Activated T-helper 2 cell treated with anti-CD3 and anti-CD28 coated beads, Interferon-gamma antibody, Interleukin-2, Interleukin-4, amounts not matched to agents 10 μg/mL and 5 μg/mL and 100 μg/mL, durations not matched to agents 14 hours and 24 hours and 36 hours (primary cell): Measurements from ENCODE around the gene UBR1. TPM values are rescaled to one million over a fixed set of nuclear protein-coding genes. Genes with fewer than 3 reads are reported as not detected.

Source experiments
- DNase-seq: peaks from one replicate; pipeline ENCODE4 v3.0.0; 2021; ENCODE audit warnings: low spot score
- H3K27ac Mint-ChIP-seq: one replicate; pipeline ENCODE4 v1.8.0; 2021; ENCODE audit warnings: mixed read lengths
- H3K27me3 Mint-ChIP-seq: one replicate; pipeline ENCODE4 v1.8.0; 2021; ENCODE audit warnings: low read depth, mixed read lengths
- H3K36me3 Mint-ChIP-seq: one replicate; pipeline ENCODE4 v1.8.0; 2021; ENCODE audit warnings: low read depth, mixed read lengths
- H3K4me1 Mint-ChIP-seq: one replicate; pipeline ENCODE4 v1.8.0; 2021; ENCODE audit warnings: low read depth, mixed read lengths
- H3K4me3 Mint-ChIP-seq: one replicate; pipeline ENCODE4 v1.8.0; 2021; ENCODE audit warnings: low read depth, mild to moderate bottlenecking, moderate library complexity, mixed read lengths
- H3K9me3 Mint-ChIP-seq: one replicate; pipeline ENCODE4 v1.8.0; 2021; ENCODE audit warnings: mixed read lengths
- intact Hi-C: fragments of 100-400 bp; cut with micrococcal nuclease; formaldehyde crosslinking; loops from one replicate; pipeline ENCODE4 v1.15.1; 2023
- total RNA-seq: library from RNA; stranded (reverse); gene quantifications from 2 replicates; pipeline ENCODE4 v1.2.3, GENCODE V29; 2022

The UBR1 gene
- total RNA-seq, 1 donor from 2014 or later, result 36.7 TPM

GRCh38 chr15:43103907-43104306 is 1.9 kb downstream of the UBR1 start:
- H3K4me3 Mint-ChIP-seq, result peak overlapping the region; percentile 20
- DNase-seq, result no peak
- peaks cover 48% of the 10 kb centered on the region for H3K36me3 Mint-ChIP-seq
- no peaks in the 10 kb centered on the region for H3K9me3 Mint-ChIP-seq
- no peaks in the 10 kb centered on the region for H3K27me3 Mint-ChIP-seq
- H3K4me1 Mint-ChIP-seq, result peaks cover 53% of the 10 kb centered on the region
- intact Hi-C loops, result no loop called here
- H3K27ac Mint-ChIP-seq, result no peak overlapping the region

DNA sequence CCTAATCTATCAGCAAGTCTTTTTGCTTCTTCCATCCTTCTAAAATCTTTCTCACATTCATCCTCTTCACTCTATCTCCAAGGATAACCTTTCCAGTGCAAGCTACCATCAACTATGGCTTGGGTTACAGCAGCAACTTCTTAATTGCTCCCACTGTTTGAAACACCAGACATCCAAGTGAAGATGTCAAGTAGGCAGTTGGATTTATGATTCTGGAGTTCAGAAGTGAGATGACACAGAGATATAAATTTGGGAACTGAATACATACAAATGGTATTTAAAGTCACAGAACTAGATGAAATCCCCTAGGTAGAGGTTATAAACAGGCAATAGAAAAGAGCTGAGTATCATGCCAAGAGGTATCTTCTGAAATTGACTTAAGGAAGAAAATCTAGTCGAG is 3.7 kb downstream of the UBR1 start:
- no peak overlapping the region for H3K4me3 Mint-ChIP-seq
- H3K36me3 Mint-ChIP-seq, result peaks cover 56% of the 10 kb centered on the region
- H3K9me3 Mint-ChIP-seq, result no peaks in the 10 kb centered on the region
- intact Hi-C loops, result no loop called here
- no peaks in the 10 kb centered on the region for H3K27me3 Mint-ChIP-seq
- peaks cover 58% of the 10 kb centered on the region for H3K4me1 Mint-ChIP-seq
- H3K27ac Mint-ChIP-seq, result no peak overlapping the region
- no peak for DNase-seq

GRCh38 chr15:43100971-43101370 is 4.9 kb downstream of the UBR1 start:
- no peak overlapping the region for H3K4me3 Mint-ChIP-seq
- intact Hi-C loops, result no loop called here
- peaks cover 63% of the 10 kb centered on the region for H3K36me3 Mint-ChIP-seq
- no peaks in the 10 kb centered on the region for H3K9me3 Mint-ChIP-seq
- DNase-seq, result no peak
- H3K27ac Mint-ChIP-seq, result peak overlapping the region; percentile 30
- H3K27me3 Mint-ChIP-seq, result no peaks in the 10 kb centered on the region
- peaks cover 55% of the 10 kb centered on the region for H3K4me1 Mint-ChIP-seq

DNA sequence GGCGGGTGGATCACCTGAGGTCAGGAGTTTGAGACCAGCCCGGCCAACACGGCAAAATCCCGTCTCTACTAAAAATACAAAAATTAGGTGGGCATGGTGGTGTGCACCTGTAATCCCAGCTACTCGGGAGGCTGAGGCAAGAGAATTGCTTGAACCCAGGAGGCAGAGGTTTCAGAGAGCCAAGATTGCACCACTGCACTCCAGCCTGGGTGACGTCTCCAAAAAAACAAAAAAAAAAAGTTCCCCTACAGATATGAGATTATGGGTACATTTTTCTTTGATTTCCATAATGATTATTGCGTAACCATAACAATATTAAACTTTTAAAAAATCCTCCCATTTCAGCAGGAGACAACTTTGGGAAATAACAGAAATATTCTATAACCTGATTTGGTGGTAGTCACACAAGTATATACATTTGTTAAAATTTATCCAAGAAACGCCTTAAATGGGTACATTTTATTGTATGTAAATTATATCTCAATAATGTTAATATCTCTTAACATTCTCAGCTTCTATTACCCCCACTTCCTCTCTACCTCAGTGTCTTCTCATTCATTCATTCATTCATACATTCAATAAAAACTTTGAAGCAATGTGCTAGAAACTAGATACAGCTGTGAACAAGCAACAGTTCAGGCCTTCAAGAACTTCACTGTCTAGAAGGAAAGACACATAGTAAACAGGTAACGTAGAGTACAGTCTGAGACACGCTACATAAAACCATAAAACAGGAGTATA is 6.6 kb downstream of the UBR1 start:
- Mint-ChIP-seq H3K9me3 (no peaks in the 10 kb centered on the region), H3K36me3 (peaks cover 63% of the 10 kb centered on the region), H3K27ac (no peak overlapping the region), H3K27me3 (no peaks in the 10 kb centered on the region), H3K4me1 (peaks cover 61% of the 10 kb centered on the region), H3K4me3 (no peak overlapping the region)
- intact Hi-C loops, result no loop called here
- no peak for DNase-seq

DNA sequence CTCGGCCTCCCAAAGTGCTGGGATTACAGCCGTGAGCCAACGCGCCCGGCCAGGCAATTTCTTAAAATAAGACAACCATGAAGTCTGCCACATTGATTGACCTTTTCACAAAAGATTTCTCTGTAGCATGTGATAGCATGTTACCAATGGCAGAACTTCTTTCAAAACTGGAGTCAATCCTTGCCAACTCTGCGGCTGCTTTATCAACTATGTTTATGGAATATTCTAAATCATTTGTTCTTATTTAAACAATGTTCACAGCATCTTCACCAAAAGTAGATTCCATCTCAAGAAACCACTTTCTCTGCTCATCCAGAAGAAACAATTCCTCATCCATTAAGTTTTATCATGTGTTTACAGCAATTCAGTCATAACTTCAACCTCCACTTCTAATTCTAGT is 9.4 kb downstream of the UBR1 start:
- Mint-ChIP-seq H3K36me3 (peaks cover 49% of the 10 kb centered on the region), H3K27me3 (no peaks in the 10 kb centered on the region), H3K27ac (no peak overlapping the region), H3K4me3 (no peak overlapping the region), H3K4me1 (peaks cover 40% of the 10 kb centered on the region), H3K9me3 (no peaks in the 10 kb centered on the region)
- DNase-seq, result no peak
- intact Hi-C loops, result no loop called here

DNA sequence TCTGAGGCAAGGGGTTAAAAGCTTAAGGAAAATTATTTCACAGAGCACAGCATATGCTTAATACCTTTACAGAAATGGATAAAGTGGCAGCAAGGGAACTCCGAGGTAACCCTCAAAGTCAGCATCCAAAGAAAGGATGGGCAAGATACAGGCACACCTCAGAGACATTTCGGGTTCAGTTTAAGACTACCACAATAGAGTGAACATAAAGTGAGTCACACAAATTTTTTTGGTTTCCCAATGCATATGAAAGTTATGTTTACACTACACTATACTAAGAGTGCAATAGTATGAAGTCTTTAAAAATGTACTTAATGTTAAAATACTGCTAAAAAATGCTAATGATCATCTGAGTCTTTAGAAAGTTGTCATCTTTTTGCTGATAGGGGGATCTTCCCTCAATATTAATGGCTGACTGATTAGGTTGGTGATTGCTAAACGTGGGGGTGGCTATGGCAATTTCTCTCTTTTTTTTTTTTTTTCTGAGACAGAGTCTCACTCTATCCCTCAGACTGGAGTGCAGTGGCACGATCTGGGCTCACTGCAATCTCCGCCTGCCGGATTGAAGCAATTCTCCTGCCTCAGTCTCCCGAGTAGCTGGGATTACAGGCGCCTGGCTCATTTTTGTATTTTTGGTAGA is 10.0 kb downstream of the UBR1 start:
- intact Hi-C loops, result no loop called here
- Mint-ChIP-seq H3K27ac (no peak overlapping the region), H3K9me3 (no peaks in the 10 kb centered on the region), H3K27me3 (no peaks in the 10 kb centered on the region), H3K36me3 (peaks cover 43% of the 10 kb centered on the region), H3K4me1 (peaks cover 35% of the 10 kb centered on the region), H3K4me3 (no peak overlapping the region)
- no peak for DNase-seq

GRCh38 chr15:43095243-43095642 is 10.6 kb downstream of the UBR1 start:
- Mint-ChIP-seq H3K4me1 (peaks cover 31% of the 10 kb centered on the region), H3K36me3 (peaks cover 41% of the 10 kb centered on the region), H3K9me3 (no peaks in the 10 kb centered on the region), H3K27ac (no peak overlapping the region), H3K27me3 (no peaks in the 10 kb centered on the region), H3K4me3 (no peak overlapping the region)
- no peak for DNase-seq
- intact Hi-C loops, result no loop called here

DNA sequence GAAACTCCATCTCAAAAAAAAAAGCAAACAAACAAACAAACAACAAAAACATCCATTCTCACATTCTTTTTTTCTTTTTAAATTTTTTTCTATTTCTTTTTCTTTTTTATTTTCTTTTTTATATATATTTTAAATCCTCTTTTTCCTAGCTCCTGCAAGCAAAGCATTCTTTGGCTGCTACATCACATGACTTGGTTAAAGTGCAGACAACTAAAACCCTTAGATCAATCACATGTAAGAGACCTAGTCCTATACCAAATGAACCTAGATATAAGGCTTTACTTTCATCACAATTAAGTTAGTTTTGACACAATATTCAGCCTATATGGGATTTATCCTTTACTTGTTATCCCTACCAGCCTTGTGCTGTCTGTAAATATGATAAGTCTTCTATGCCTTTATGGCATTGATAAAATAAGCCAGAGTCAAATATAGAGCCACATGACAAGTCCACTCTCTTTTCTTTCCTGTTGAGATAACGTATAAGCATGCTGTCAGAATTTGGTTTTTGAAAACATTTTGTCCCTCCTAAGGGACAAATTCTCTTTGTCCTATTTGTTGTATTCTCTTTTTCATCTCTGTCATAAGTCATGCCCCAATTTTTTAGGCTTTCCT is 11.3 kb downstream of the UBR1 start:
- H3K27me3 Mint-ChIP-seq, result no peaks in the 10 kb centered on the region
- H3K9me3 Mint-ChIP-seq, result no peaks in the 10 kb centered on the region
- intact Hi-C loops, result no loop called here
- peaks cover 28% of the 10 kb centered on the region for H3K4me1 Mint-ChIP-seq
- no peak overlapping the region for H3K4me3 Mint-ChIP-seq
- no peak for DNase-seq
- H3K27ac Mint-ChIP-seq, result no peak overlapping the region
- H3K36me3 Mint-ChIP-seq, result peaks cover 40% of the 10 kb centered on the region

- H3K36me3 Mint-ChIP-seq, result peaks cover 37% of the 10 kb centered on the region
- peaks cover 27% of the 10 kb centered on the region for H3K4me1 Mint-ChIP-seq
- H3K4me3 Mint-ChIP-seq, result no peak overlapping the region
- no peaks in the 10 kb centered on the region for H3K9me3 Mint-ChIP-seq
- no peak for DNase-seq
- H3K27me3 Mint-ChIP-seq, result no peaks in the 10 kb centered on the region
- H3K27ac Mint-ChIP-seq, result no peak overlapping the region
- intact Hi-C loops, result no loop called here
Observed at GRCh38 chr15:43093026-43093425, 12.8 kb downstream of the UBR1 start.

DNA sequence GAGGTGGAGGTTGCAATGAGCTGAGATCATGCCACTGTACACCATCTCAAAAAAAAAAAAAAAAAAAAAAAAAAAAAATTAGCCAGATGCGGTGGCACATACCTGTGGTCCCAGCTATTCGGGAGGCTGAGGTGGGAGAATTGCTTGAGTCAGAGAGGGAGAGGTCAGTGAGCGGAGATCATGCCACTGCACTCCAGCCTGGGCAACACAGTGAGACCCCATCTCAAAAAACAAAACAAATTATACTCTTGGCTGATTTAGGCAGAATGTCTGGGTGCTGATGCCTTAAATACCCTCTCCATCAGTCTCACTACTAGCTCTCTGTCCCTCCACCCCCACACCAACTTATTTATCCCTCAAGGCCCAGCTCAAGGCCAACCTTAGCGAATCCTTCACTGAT is 14.0 kb downstream of the UBR1 start:
- Mint-ChIP-seq H3K4me3 (no peak overlapping the region), H3K4me1 (peaks cover 22% of the 10 kb centered on the region), H3K36me3 (peaks cover 32% of the 10 kb centered on the region), H3K9me3 (no peaks in the 10 kb centered on the region), H3K27ac (no peak overlapping the region), H3K27me3 (no peaks in the 10 kb centered on the region)
- no peak for DNase-seq
- intact Hi-C loops, result no loop called here

GRCh38 chr15:43086551-43086950 is 19.3 kb downstream of the UBR1 start:
- no peak for DNase-seq
- Mint-ChIP-seq H3K27ac (peak overlapping the region; percentile 18), H3K36me3 (peaks cover 42% of the 10 kb centered on the region)

DNA sequence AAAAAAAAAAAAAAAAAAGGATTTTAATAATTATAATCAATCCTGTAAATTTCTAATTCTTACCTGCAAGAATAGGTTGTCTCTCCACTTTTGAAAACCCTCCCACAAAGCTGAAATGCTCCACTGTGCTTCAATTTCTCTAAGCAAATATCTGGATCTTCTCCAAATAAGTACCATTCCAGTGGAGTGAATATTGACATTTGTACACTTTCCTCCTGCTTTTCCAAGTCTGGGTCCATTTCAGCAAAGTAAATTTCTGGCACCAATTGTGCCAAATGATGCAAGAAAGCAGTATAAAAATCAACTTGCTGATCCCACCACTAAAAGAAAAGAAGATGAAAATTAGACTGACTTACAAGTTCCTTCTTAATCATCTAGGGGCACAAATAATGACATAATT is 19.9 kb downstream of the UBR1 start:
- Mint-ChIP-seq H3K27me3 (no peaks in the 10 kb centered on the region), H3K27ac (peak overlapping the region; percentile 17), H3K4me3 (no peak overlapping the region), H3K4me1 (peaks cover 10% of the 10 kb centered on the region), H3K9me3 (no peaks in the 10 kb centered on the region), H3K36me3 (peaks cover 45% of the 10 kb centered on the region)
- DNase-seq, result no peak
- intact Hi-C loops, result no loop called here

More at GRCh38 chr15:43086551-43086950, 19.3 kb downstream of the UBR1 start:
- Mint-ChIP-seq H3K4me1 (peaks cover 10% of the 10 kb centered on the region), H3K27me3 (no peaks in the 10 kb centered on the region), H3K9me3 (no peaks in the 10 kb centered on the region), H3K4me3 (no peak overlapping the region)
- intact Hi-C loops, result no loop called here

GRCh38 chr15:43082509-43082908 is 23.3 kb downstream of the UBR1 start:
- Mint-ChIP-seq H3K36me3 (peaks cover 55% of the 10 kb centered on the region), H3K4me1 (peaks cover 10% of the 10 kb centered on the region), H3K27ac (no peak overlapping the region)

More at GRCh38 chr15:43082509-43082908, 23.3 kb downstream of the UBR1 start:
- Mint-ChIP-seq H3K27me3 (no peaks in the 10 kb centered on the region), H3K4me3 (no peak overlapping the region), H3K9me3 (no peaks in the 10 kb centered on the region)
- intact Hi-C loops, result no loop called here
- DNase-seq, result no peak
